ENCODE measurements around the gene CA10.

Gene CA10

DNA sequence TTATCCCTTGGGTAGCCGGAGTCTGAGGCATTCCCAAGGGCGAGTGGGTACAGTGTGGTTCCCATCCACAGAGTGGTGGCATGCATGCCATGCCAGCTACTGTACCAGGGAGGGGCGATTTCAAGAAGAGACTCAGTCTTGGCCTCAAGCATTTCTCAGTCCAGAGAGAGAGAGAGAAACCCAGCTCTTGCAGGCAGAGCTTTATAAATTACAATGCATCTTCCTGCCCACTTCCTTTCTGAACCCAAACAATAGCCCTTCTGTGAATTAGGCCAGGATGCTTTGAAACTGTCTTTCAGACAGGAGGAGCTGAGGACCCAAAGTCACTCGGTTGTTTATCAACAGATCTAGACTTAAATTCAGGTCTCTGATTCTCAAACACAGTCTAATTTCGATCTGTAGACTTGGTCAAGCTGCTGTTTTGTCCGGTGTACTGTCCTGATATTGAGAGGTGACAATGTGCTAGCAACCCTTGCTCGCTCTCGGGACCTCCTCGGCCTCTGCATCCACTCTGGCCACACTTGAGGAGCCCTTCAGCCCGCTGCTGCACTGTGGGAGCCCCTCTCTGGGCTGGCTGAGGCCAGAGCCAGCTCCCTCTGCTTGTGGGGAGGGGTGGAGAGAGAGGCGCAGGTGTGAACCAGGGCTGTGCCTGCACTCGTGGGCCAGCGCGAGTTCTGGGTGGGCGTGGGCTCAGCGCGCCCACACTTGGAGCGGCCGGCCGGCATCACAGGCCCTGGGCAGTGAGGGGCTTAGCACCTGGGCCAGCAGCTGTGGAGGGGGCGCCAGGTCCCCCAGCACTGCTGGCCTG, 490.2 kb downstream of the CA10 start:
- no peak for DNase-seq

GRCh38 chr17:51667706-51668083, 490.8 kb downstream of the CA10 start:
- DNase-seq, result no peak

- DNase-seq, result no peak
Observed at GRCh38 chr17:51666971-51667705, 491.4 kb downstream of the CA10 start.

- DNase-seq, result no peak
Observed at GRCh38 chr17:51662204-51663056, 496.1 kb downstream of the CA10 start.

- DNase-seq, result no peak
Observed at GRCh38 chr17:51661403-51661802, 497.1 kb downstream of the CA10 start.

GRCh38 chr17:51660266-51660665, 498.2 kb downstream of the CA10 start:
- DNase-seq, result no peak

DNA sequence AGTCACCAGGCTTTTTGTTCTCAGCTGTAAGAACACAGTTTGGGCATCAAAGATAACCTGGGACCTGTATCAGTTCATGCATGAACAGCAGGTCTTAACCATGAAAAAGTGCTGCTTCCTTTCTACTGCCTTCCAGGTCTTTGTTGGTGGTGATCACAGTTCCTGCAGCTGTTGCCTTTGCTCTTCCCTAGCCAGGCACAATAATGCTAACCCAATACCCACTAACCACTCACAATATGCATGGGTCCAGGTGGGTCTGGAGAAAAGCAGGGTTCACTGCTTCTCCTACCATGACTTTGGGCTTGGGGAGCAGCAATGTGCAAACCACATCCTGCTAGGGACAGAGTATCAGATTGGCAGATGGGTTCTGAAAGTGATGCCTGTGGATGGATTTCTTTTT, 501.3 kb downstream of the CA10 start:
- no peak for DNase-seq

DNA sequence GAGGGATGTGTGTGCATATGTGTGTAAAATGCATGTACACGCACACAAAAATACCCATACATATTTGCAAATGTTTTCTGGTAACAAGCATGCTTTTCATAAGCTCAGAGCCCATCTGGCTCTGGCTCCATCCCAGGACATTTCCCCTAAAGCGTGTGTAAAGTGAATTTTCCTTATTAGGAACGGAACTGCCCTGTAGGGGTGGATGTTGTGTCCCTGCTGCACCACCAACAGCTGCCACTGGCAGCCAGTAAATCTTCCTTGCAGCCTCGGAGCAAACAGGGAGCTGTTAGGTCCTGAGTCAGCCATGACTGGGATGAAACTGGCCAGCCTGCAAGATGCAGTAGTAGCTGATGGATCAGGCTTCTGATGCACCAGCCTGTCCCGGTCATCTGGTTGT, 504.6 kb downstream of the CA10 start:
- no peak for DNase-seq

- no peak for DNase-seq
Observed at GRCh38 chr17:51652529-51652928, 506.0 kb downstream of the CA10 start.

GRCh38 chr17:51651513-51652298, 506.8 kb downstream of the CA10 start:
- no peak for DNase-seq

DNA sequence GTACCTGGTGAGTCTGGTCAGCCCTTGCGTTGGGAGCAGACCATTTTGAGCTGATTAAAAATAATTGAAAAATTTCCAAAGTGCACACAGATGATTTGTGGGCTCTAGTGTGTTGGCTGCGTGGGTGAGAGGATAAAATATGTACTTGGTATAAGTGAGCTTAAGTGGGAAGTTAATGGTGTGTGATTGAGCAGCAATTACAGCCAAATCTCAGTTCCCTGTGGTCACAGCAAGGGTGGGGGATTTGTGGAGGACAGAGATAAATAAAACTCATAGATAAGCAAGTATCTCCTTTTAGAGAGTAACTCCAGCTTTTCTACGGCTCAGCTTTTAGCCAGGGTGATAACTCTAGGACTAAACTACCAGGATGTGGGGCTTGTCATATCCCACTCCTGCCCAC, 507.7 kb downstream of the CA10 start:
- DNase-seq, result no peak

GRCh38 chr17:51650202-51650601, 508.3 kb downstream of the CA10 start:
- DNase-seq, result no peak

DNA sequence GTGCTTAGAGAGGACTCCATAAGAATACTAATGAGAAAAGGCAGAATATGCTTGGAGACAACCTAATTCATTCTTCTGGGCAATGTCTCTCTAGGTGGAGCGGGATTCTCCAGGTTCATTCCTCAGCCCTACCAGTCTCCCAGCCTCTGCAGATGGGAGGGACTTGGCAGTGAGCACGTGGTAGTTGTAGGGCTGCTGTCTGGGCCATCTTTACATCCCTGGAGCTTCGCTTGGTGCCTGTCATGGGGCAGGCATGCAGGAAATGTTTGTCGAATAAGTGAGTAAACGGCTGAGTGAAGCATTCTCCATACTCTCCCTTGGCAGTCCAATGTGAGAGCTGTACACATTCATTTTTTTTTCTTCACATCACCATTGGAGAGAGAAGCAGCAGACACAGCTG, 510.7 kb downstream of the CA10 start:
- no peak for DNase-seq

- DNase-seq, result no peak
Observed at GRCh38 chr17:51647067-51647466, 511.4 kb downstream of the CA10 start.

DNA sequence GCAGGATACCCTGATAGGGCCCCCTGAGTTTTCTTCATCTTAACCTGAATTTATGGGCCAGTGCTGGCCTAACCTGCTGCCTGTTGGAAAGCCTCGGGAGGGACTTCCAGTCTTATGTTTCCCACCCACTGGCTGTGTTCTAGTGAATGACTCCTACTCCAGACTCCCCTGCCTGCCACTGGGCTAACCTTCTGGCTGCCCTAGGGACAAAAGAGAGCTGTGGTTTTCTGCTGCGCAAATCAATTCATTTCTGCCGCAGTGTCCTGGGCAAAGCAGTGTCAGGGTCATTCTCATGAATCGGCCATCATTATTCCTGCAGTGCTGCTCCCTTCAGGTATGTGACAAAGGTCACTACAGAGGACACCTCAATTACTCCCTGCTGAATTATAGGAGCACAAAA, 512.0 kb downstream of the CA10 start:
- DNase-seq, result no peak

- DNase-seq, result no peak
Observed at GRCh38 chr17:51645056-51645455, 513.5 kb downstream of the CA10 start.

- no peak for DNase-seq
Observed at GRCh38 chr17:51643702-51644490, 514.6 kb downstream of the CA10 start.

DNA sequence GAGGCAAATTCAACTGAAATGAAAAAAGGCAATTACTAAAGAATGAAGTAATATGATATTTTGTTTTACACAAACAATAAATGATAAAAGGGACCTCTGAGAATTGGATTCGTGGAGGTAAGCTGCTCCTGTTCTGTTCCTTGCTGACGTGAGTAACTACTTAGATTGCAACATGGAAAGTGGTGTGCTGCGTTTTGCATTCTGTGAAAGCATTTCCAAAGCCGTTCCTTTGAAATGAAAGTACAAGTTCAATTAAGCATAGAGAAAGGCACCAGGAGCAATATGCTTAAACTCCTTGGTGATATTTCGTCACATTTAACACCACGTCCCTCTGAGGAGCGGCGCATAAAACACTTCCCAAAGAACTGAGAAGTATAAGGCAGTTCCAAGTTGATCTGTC, 516.5 kb downstream of the CA10 start:
- DNase-seq, result no peak

DNA sequence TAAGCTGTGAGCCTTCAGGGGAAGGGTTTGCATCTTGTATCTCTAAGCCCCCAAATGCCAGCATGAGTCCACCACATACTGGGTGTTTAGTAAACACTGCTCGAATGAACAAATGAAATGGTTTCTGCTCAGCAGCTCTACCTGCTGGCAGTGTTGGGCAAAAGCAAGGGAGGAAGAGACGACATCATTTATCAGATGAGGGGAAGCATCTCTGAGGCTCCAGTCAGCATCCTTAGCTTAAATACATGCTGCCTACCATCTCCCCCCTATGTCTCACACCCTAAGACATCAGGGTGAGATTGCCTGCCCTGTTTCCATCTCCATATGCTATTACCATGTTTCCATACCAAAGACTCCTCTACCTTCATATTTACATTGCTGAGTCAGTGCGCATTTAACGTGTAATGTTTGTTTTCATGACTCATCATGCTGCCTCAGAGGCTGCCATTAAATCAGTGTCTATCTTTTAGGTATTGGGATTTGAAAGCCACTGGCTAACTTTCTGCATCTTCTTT, 518.3 kb downstream of the CA10 start:
- no peak for DNase-seq

DNA sequence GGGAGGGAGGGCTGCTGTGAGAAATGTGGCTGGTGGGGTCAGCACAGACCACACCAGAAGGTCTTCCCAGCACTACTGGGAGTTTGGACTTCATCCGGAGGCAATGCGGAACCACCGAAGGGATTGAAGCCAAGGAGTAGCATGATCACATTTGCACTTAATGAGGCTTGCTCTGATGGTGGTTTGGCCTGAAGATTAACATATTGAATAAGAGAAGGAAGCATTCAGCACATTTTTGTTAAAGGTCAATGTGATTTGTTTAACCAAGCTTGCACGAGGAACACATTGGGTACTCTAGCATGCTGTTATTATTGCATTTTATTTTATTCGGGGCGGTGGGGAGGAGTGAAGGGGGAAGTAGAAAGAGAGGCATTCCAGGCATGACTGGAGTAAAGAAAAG, 519.5 kb downstream of the CA10 start:
- no peak for DNase-seq

DNA sequence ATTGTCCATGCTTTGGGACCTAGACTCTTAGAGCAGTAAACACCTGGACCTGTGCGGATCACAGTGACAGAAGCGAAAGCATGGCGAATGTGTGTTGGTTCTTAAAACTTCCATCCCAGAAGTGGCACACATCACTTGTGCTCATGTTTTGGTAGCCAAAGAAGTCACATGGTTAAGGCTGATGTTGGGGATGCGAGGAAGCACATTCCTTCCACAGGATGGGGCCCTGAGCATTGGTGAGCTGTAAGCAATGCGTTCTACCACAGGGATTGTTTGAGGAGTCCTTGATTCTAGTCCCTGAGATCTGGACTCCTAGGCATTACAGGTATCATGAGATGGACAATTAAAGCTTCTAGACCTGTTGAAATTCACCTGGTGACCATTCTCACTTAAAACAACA, 522.2 kb downstream of the CA10 start:
- DNase-seq, result no peak

Data from NCI-H1436 (cell line).